HG02840 (cell line): ENCODE measurements around the gene TNFRSF9.

Experiments
- ATAC-seq: cut with Tn5 transposase; IDR thresholded peaks from one replicate; pipeline ENCODE4 v1.9.1; 2021; ENCODE audit warnings: mild to moderate bottlenecking, moderate library complexity, moderate number of reproducible peaks; ENCODE audit not compliant: unreplicated experiment, low FRiP score

TNFRSF9 gene

DNA sequence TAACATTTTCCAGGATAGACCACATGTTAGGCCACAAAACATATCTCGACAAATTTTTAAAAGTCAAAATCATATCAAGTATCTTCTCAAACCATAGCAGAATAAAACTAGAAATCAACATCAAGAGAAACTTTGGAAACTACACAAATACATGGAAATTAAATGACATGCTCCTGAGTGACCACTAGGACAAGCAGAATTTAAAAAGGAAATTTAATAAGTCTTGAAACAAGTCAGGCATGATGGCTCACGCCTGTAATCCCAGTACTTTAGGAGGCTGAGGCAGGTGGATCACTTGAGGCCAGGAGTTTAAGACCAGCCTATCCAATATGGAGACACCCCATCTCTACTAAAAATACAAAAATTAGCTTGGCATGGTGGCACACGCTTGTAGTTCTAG is 61.4 kb downstream of the TNFRSF9 start:
- ATAC-seq: no peak

GRCh38 chr1:7878027-7878426 is 62.6 kb downstream of the TNFRSF9 start:
- no peak for ATAC-seq

GRCh38 chr1:7873801-7874795 is 66.5 kb downstream of the TNFRSF9 start:
- ATAC-seq: no peak

DNA sequence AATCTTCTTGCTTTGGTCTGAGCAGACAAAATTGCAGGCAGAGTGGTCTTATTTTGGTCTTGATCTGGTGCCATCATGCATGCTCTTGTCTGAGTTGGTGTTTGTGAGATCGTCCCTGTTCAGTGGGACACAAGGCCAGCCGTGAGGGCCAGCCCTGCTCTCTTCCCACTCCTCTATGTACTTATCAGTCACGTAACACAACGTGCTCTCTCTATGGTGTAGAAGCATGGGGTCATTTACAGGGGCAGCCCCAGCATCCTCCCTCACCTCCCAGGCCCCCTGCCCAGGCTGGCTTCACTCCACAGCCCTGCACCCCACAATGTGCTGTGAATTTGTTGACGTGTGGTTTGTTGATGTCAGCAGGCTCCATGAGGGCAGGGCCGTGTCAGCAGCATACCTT is 69.5 kb downstream of the TNFRSF9 start:
- ATAC-seq: no peak

GRCh38 chr1:7869136-7869920 is 71.3 kb downstream of the TNFRSF9 start:
- no peak for ATAC-seq

- no peak for ATAC-seq
These were observed 72.4 kb downstream of the TNFRSF9 start for GRCh38 chr1:7868070-7868780.

DNA sequence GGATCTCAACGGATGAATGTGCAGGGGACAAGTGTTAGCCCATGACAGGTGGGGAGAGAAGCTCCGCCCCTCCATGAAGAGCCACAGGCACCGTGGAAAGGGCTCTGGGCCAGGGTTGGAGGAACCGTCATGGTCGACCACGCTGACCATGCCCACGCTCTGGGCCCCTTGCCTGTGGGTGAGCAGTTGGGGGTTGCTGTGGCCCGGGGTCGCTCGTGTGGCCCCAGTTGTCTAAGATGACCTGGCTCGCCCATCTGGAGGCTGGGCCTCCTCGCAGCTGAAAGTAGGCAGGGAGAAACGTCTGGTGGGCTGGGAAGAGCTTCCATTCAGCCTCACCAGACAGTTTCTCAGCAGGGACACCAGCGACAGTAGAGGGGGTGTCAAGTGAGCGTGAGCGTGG is 74.7 kb downstream of the TNFRSF9 start:
- ATAC-seq: no peak
